ENCODE data around the gene OR6B3. TPM values are rescaled to one million over a fixed set of nuclear protein-coding genes. Genes with fewer than 3 reads are reported as not detected.

OR6B3 gene
- total RNA-seq, 1 experiment from 2014 or later: not detected

GRCh38 chr2:240041363-240041762, 12.0 kb downstream of the OR6B3 start:
- DNase-seq (ENCODE audit: low read depth, low spot score) (no peak), ATAC-seq (no peak)
- H3K4me1 ChIP-seq (ENCODE audit: control insufficient read depth, insufficient read depth, low read length): no peaks in the 10 kb centered on the region
- no peaks in the 10 kb centered on the region for H3K36me3 ChIP-seq (ENCODE audit: control insufficient read depth, insufficient read depth, low read length)
- in situ Hi-C loops (cut with HindIII; ENCODE audit: low pct_unique_long_range_greater_than_20kb, low sequenced_read_pairs): no loop called here
- peaks cover 6% of the 10 kb centered on the region for H3K27me3 ChIP-seq (ENCODE audit: control insufficient read depth, insufficient read depth, low read length)
- TF ChIP-seq POLR2AphosphoS5 (IDR thresholded peaks at IDR 0.05; ENCODE audit: low read depth, low read length) (no peak), TCF7L2 (IDR thresholded peaks at IDR 0.05; ENCODE audit: low read depth, low read length) (no peak)
- ChIA-PET POLR2A (no interaction called here), CTCF (no interaction called here)
- no peak overlapping the region for H3K4me3 ChIP-seq (ENCODE audit: low read depth in 2 of 2, low read length in 2 of 2)
- intact Hi-C loops (cut with micrococcal nuclease; ENCODE audit: unreplicated experiment): no loop called here
- H3K27ac ChIP-seq (ENCODE audit: low read length): no peak overlapping the region
- no TSS peak for BruUV-seq (replicated peaks)
- H3K9me3 ChIP-seq (ENCODE audit: control insufficient read depth, insufficient read depth, low read depth, low read length): no peaks in the 10 kb centered on the region

GRCh38 chr2:240037358-240037757, 16.0 kb downstream of the OR6B3 start:
- Histone ChIP-seq H3K4me1 (ENCODE audit: control insufficient read depth, insufficient read depth, low read length) (no peaks in the 10 kb centered on the region), H3K27ac (ENCODE audit: low read length) (no peak overlapping the region), H3K36me3 (ENCODE audit: control insufficient read depth, insufficient read depth, low read length) (no peaks in the 10 kb centered on the region), H3K27me3 (ENCODE audit: control insufficient read depth, insufficient read depth, low read length) (peaks cover 17% of the 10 kb centered on the region), H3K4me3 (ENCODE audit: low read depth in 2 of 2, low read length in 2 of 2) (no peak overlapping the region), H3K9me3 (ENCODE audit: control insufficient read depth, insufficient read depth, low read depth, low read length) (no peaks in the 10 kb centered on the region)
- no TSS peak for BruUV-seq (replicated peaks)
- CTCF ChIA-PET: no interaction called here
- in situ Hi-C loops (cut with HindIII; ENCODE audit: low pct_unique_long_range_greater_than_20kb, low sequenced_read_pairs) (no loop called here), intact Hi-C loops (cut with micrococcal nuclease; ENCODE audit: unreplicated experiment) (no loop called here)
- ATAC-seq: no peak
- TF ChIP-seq TCF7L2 (IDR thresholded peaks at IDR 0.05; ENCODE audit: low read depth, low read length): no peak
- no peak for TF ChIP-seq CTCF (IDR thresholded peaks at IDR 0.05)
- TF ChIP-seq SIN3A (IDR thresholded peaks at IDR 0.05; ENCODE audit: borderline replicate concordance, insufficient read depth, low read depth, low read length): no peak
- no peak for TF ChIP-seq REST (IDR thresholded peaks at IDR 0.05; ENCODE audit: insufficient read depth in 1 of 2, low read depth in 2 of 2, low read length in 1 of 2)
- TF ChIP-seq POLR2AphosphoS5 (IDR thresholded peaks at IDR 0.05; ENCODE audit: low read depth, low read length): no peak
- DNase-seq (ENCODE audit: low read depth, low spot score): no peak
- POLR2A ChIA-PET: no interaction called here

- Histone ChIP-seq H3K36me3 (ENCODE audit: control insufficient read depth, insufficient read depth, low read length) (no peaks in the 10 kb centered on the region), H3K27me3 (ENCODE audit: control insufficient read depth, insufficient read depth, low read length) (peaks cover 20% of the 10 kb centered on the region), H3K9me3 (ENCODE audit: control insufficient read depth, insufficient read depth, low read depth, low read length) (no peaks in the 10 kb centered on the region), H3K27ac (ENCODE audit: low read length) (no peak overlapping the region), H3K4me1 (ENCODE audit: control insufficient read depth, insufficient read depth, low read length) (no peaks in the 10 kb centered on the region), H3K4me3 (ENCODE audit: low read depth in 2 of 2, low read length in 2 of 2) (no peak overlapping the region)
- intact Hi-C loops (cut with micrococcal nuclease; ENCODE audit: unreplicated experiment) (no loop called here), in situ Hi-C loops (cut with HindIII; ENCODE audit: low pct_unique_long_range_greater_than_20kb, low sequenced_read_pairs) (no loop called here)
- ChIA-PET CTCF (no interaction called here), POLR2A (interaction anchor here (0.7 kb wide), 1 partner anchor 104 kb away, joined by 9 read pairs; no protein-coding TSS in a partner anchor)
- no TSS peak for BruUV-seq (replicated peaks)
- no peak for TF ChIP-seq CTCF (IDR thresholded peaks at IDR 0.05)
- TF ChIP-seq SIN3A (IDR thresholded peaks at IDR 0.05; ENCODE audit: borderline replicate concordance, insufficient read depth, low read depth, low read length): no peak
- no peak for DNase-seq (ENCODE audit: low read depth, low spot score)
- no peak for ATAC-seq
Measured at GRCh38 chr2:240033330-240033678, 20.0 kb downstream of the OR6B3 start.

All from Panc1 (cell line).